Activated gamma-delta T cell treated with Interleukin-2 at 50 U/mL for 16 hours (primary cell): ENCODE data around the gene ADD2.

ENCODE experiments used
- DNase-seq: peaks from one replicate; pipeline ENCODE4 v3.0.0-alpha.2; 2020

Gene ADD2

GRCh38 chr2:70784320-70784719 lies 16.3 kb upstream of the ADD2 start:
- no peak for DNase-seq

- DNase-seq = no peak
Observed at GRCh38 chr2:70779911-70780545, 12.0 kb upstream of the ADD2 start.

GRCh38 chr2:70779491-70779890 lies 11.5 kb upstream of the ADD2 start:
- DNase-seq = no peak

- DNase-seq = no peak
Observed at GRCh38 chr2:70778676-70779075, 10.7 kb upstream of the ADD2 start.

GRCh38 chr2:70777450-70777849 lies 9.4 kb upstream of the ADD2 start:
- no peak for DNase-seq

- DNase-seq = no peak
Observed at GRCh38 chr2:70776266-70776665, 8.3 kb upstream of the ADD2 start.

GRCh38 chr2:70775141-70775540 lies 7.1 kb upstream of the ADD2 start:
- DNase-seq = no peak

GRCh38 chr2:70772486-70773155 lies 4.6 kb upstream of the ADD2 start:
- no peak for DNase-seq

- DNase-seq = no peak
Observed at GRCh38 chr2:70771446-70771845, 3.4 kb upstream of the ADD2 start.

GRCh38 chr2:70769450-70769849 lies 1.4 kb upstream of the ADD2 start:
- no peak for DNase-seq

GRCh38 chr2:70768590-70769085 lies 638 bp upstream of the ADD2 start:
- no peak for DNase-seq

- DNase-seq = no peak
Observed at GRCh38 chr2:70767079-70767698, 811 bp downstream of the ADD2 start.

GRCh38 chr2:70766357-70767078 lies 1.5 kb downstream of the ADD2 start:
- DNase-seq = no peak

GRCh38 chr2:70765507-70765906 lies 2.5 kb downstream of the ADD2 start:
- no peak for DNase-seq

- no peak for DNase-seq
Observed at GRCh38 chr2:70759446-70759845, 8.6 kb downstream of the ADD2 start.

GRCh38 chr2:70757966-70758365 lies 10.0 kb downstream of the ADD2 start:
- no peak for DNase-seq

GRCh38 chr2:70757360-70757759 lies 10.6 kb downstream of the ADD2 start:
- DNase-seq = no peak

GRCh38 chr2:70756128-70756527 lies 11.9 kb downstream of the ADD2 start:
- DNase-seq = no peak

- DNase-seq = no peak
Observed at GRCh38 chr2:70753902-70754301, 14.1 kb downstream of the ADD2 start.

- no peak for DNase-seq
Observed at GRCh38 chr2:70753031-70753430, 15.0 kb downstream of the ADD2 start.

- no peak for DNase-seq
Observed at GRCh38 chr2:70752396-70752795, 15.6 kb downstream of the ADD2 start.

- no peak for DNase-seq
Observed at GRCh38 chr2:70751881-70752280, 16.1 kb downstream of the ADD2 start.

- no peak for DNase-seq
Observed at GRCh38 chr2:70750320-70750719, 17.7 kb downstream of the ADD2 start.
